ENCODE results near the gene ARVCF. TPM values are rescaled to one million over a fixed set of nuclear protein-coding genes. Genes with fewer than 3 reads are reported as not detected.

Gene ARVCF
- total RNA-seq, 3 donors from 2014 or later (not counting 1 experiment from before 2014, with no cell fraction given), result 37.8 to 62.0 (median 38.7) TPM

- DNase-seq (no peak), ATAC-seq (no peak)
- 88% methylated on average over 18 of the region's 19 CpGs for WGBS (ENCODE audit: insufficient coverage)
- H3K27me3 ChIP-seq (ENCODE audit: control insufficient read depth, insufficient read depth, low read length), result no peaks in the 10 kb centered on the region
- no peaks in the 10 kb centered on the region for H3K36me3 ChIP-seq (ENCODE audit: control insufficient read depth, insufficient read depth, low read length)
- H3K27me3 Mint-ChIP-seq (ENCODE audit: low read depth in 2 of 2), result no peaks in the 10 kb centered on the region
- H3K36me3 Mint-ChIP-seq, result peaks cover 1% of the 10 kb centered on the region
- no peak overlapping the region for H3K27ac ChIP-seq (ENCODE audit: low read length)
- H3K9me3 ChIP-seq (ENCODE audit: control insufficient read depth, insufficient read depth, low read length), result peaks cover 2% of the 10 kb centered on the region
- H3K4me1 ChIP-seq (ENCODE audit: control insufficient read depth, insufficient read depth, low read length), result no peaks in the 10 kb centered on the region
- H3K9me3 Mint-ChIP-seq, result no peaks in the 10 kb centered on the region
- TF ChIP-seq, protein P1, sequence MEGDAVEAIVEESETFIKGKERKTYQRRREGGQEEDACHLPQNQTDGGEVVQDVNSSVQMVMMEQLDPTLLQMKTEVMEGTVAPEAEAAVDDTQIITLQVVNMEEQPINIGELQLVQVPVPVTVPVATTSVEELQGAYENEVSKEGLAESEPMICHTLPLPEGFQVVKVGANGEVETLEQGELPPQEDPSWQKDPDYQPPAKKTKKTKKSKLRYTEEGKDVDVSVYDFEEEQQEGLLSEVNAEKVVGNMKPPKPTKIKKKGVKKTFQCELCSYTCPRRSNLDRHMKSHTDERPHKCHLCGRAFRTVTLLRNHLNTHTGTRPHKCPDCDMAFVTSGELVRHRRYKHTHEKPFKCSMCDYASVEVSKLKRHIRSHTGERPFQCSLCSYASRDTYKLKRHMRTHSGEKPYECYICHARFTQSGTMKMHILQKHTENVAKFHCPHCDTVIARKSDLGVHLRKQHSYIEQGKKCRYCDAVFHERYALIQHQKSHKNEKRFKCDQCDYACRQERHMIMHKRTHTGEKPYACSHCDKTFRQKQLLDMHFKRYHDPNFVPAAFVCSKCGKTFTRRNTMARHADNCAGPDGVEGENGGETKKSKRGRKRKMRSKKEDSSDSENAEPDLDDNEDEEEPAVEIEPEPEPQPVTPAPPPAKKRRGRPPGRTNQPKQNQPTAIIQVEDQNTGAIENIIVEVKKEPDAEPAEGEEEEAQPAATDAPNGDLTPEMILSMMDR (IDR thresholded peaks at IDR 0.05), result no peak
- no peak overlapping the region for H3K4me3 Mint-ChIP-seq
- no peak overlapping the region for H3K4me3 ChIP-seq (ENCODE audit: low read length)
- intact Hi-C loops (cut with micrococcal nuclease), result no loop called here
- no peaks in the 10 kb centered on the region for H3K4me1 Mint-ChIP-seq
- no peak overlapping the region for H3K27ac Mint-ChIP-seq
Observed at GRCh38 chr22:19997561-19998231, 18.9 kb downstream of the ARVCF start.

- Mint-ChIP-seq H3K36me3 (no peaks in the 10 kb centered on the region), H3K27me3 (ENCODE audit: low read depth in 2 of 2) (no peaks in the 10 kb centered on the region), H3K4me3 (no peak overlapping the region), H3K4me1 (no peaks in the 10 kb centered on the region), H3K27ac (no peak overlapping the region), H3K9me3 (no peaks in the 10 kb centered on the region)
- H3K36me3 ChIP-seq (ENCODE audit: control insufficient read depth, insufficient read depth, low read length), result no peaks in the 10 kb centered on the region
- 85% methylated on average over 12 of the region's 12 CpGs for WGBS (ENCODE audit: insufficient coverage)
- no peak overlapping the region for H3K27ac ChIP-seq (ENCODE audit: low read length)
- no peak overlapping the region for H3K4me3 ChIP-seq (ENCODE audit: low read length)
- TF ChIP-seq, protein P1 (IDR thresholded peaks at IDR 0.05), result no peak
- no peaks in the 10 kb centered on the region for H3K9me3 ChIP-seq (ENCODE audit: control insufficient read depth, insufficient read depth, low read length)
- intact Hi-C loops (cut with micrococcal nuclease), result no loop called here
- ATAC-seq (no peak), DNase-seq (no peak)
- no peaks in the 10 kb centered on the region for H3K27me3 ChIP-seq (ENCODE audit: control insufficient read depth, insufficient read depth, low read length)
- H3K4me1 ChIP-seq (ENCODE audit: control insufficient read depth, insufficient read depth, low read length), result no peaks in the 10 kb centered on the region
Observed at GRCh38 chr22:19996694-19997384, 19.8 kb downstream of the ARVCF start.

- no peak overlapping the region for H3K4me3 ChIP-seq (ENCODE audit: low read length)
- H3K4me1 Mint-ChIP-seq, result no peaks in the 10 kb centered on the region
- ATAC-seq, result no peak
- H3K4me3 Mint-ChIP-seq, result no peak overlapping the region
- H3K27me3 ChIP-seq (ENCODE audit: control insufficient read depth, insufficient read depth, low read length), result no peaks in the 10 kb centered on the region
- H3K9me3 ChIP-seq (ENCODE audit: control insufficient read depth, insufficient read depth, low read length), result no peaks in the 10 kb centered on the region
- intact Hi-C loops (cut with micrococcal nuclease), result no loop called here
- no peaks in the 10 kb centered on the region for H3K9me3 Mint-ChIP-seq
- H3K27me3 Mint-ChIP-seq (ENCODE audit: low read depth in 2 of 2), result no peaks in the 10 kb centered on the region
- H3K27ac Mint-ChIP-seq, result no peak overlapping the region
- DNase-seq, result no peak
- WGBS (ENCODE audit: insufficient coverage), result 87% methylated on average over 18 of the region's 18 CpGs
- H3K36me3 Mint-ChIP-seq, result no peaks in the 10 kb centered on the region
- TF ChIP-seq, protein P1 (IDR thresholded peaks at IDR 0.05), result no peak
- H3K27ac ChIP-seq (ENCODE audit: low read length), result no peak overlapping the region
- H3K36me3 ChIP-seq (ENCODE audit: control insufficient read depth, insufficient read depth, low read length), result no peaks in the 10 kb centered on the region
- H3K4me1 ChIP-seq (ENCODE audit: control insufficient read depth, insufficient read depth, low read length), result no peaks in the 10 kb centered on the region
Observed at GRCh38 chr22:19995611-19996339, 20.8 kb downstream of the ARVCF start.

Measured in natural killer cell (primary cell).